HEK293 (cell line): Measurements from ENCODE around the gene EML4.
A peak's percentile ranks its signal among the peaks of the same experiment; 100 is the strongest.

Source experiments
- GLI2 ChIP-seq: fragments of 450-650 bp; formaldehyde crosslinking; IDR thresholded peaks from 2 replicates; pipeline ENCODE4; 2017; ENCODE audit warnings: missing biosample characterization, missing genetic modification characterization, low read depth, borderline replicate concordance
- KLF1 ChIP-seq: fragments of 450-650 bp; formaldehyde crosslinking; IDR thresholded peaks from 2 replicates; pipeline ENCODE4 v1.5.1; 2016; ENCODE audit warnings: missing biosample characterization, missing genetic modification characterization
- KLF10 ChIP-seq: fragments of 450-650 bp; IDR thresholded peaks from 2 replicates; pipeline ENCODE4 v1.5.1; 2018; ENCODE audit warnings: missing biosample characterization, mild to moderate bottlenecking, missing genetic modification characterization
- KLF16 ChIP-seq: fragments of 450-650 bp; formaldehyde crosslinking; IDR thresholded peaks from 2 replicates; pipeline ENCODE4 v1.5.1; 2017; ENCODE audit warnings: missing biosample characterization, missing genetic modification characterization
- MEIS1 ChIP-seq: sonication (generic); formaldehyde crosslinking; IDR thresholded peaks from 2 replicates; pipeline ENCODE4 v1.8.1; 2022; ENCODE audit warnings: missing genetic modification reagents, mild to moderate bottlenecking, borderline replicate concordance
- SCRT1 ChIP-seq: fragments of 450-650 bp; formaldehyde crosslinking; IDR thresholded peaks from 2 replicates; pipeline ENCODE4 v1.5.1; 2016; ENCODE audit warnings: missing biosample characterization, missing genetic modification characterization, borderline replicate concordance
- SP7 ChIP-seq: fragments of 450-650 bp; formaldehyde crosslinking; IDR thresholded peaks from 2 replicates; pipeline ENCODE4 v1.5.1; 2016; ENCODE audit warnings: missing biosample characterization, missing genetic modification characterization
- TCF7L2 ChIP-seq: IDR thresholded peaks from 2 replicates; pipeline ENCODE4 v1.6.1; 2011; ENCODE audit warnings: low read depth, mild to moderate bottlenecking, inconsistent platforms, low read length, moderate library complexity, borderline replicate concordance
- ZBTB7A ChIP-seq: fragments of 450-650 bp; formaldehyde crosslinking; IDR thresholded peaks from 2 replicates; pipeline ENCODE4 v1.5.1; 2016; ENCODE audit warnings: low read depth, missing biosample characterization, missing genetic modification characterization
- ZNF10 ChIP-seq: fragments of 450-650 bp; formaldehyde crosslinking; IDR thresholded peaks from 2 replicates; pipeline ENCODE4 v1.5.1; 2017; ENCODE audit warnings: missing biosample characterization, missing genetic modification characterization
- ZNF112 ChIP-seq: fragments of 450-650 bp; formaldehyde crosslinking; IDR thresholded peaks from 2 replicates; pipeline ENCODE4 v1.5.0; 2017; ENCODE audit warnings: missing biosample characterization, missing genetic modification characterization
- ZNF175 ChIP-seq: fragments of 450-650 bp; formaldehyde crosslinking; IDR thresholded peaks from 2 replicates; pipeline ENCODE4 v1.5.1; 2016; ENCODE audit warnings: missing biosample characterization, missing genetic modification characterization
- ZNF404 ChIP-seq: fragments of 450-650 bp; formaldehyde crosslinking; IDR thresholded peaks from 2 replicates; pipeline ENCODE4 v1.5.1; 2017; ENCODE audit warnings: missing biosample characterization, missing genetic modification characterization
- ZNF501 ChIP-seq: fragments of 450-650 bp; formaldehyde crosslinking; IDR thresholded peaks from 2 replicates; pipeline ENCODE4 v1.5.1; 2016; ENCODE audit warnings: missing biosample characterization, missing genetic modification characterization
- ZNF623 ChIP-seq: fragments of 450-650 bp; formaldehyde crosslinking; IDR thresholded peaks from 2 replicates; pipeline ENCODE4 v1.5.1; 2016; ENCODE audit warnings: missing biosample characterization, missing genetic modification characterization
- ZNF626 ChIP-seq: fragments of 450-650 bp; sonication (Bioruptor Pico); formaldehyde crosslinking; IDR thresholded peaks from 2 replicates; pipeline ENCODE4 v1.5.1; 2018; ENCODE audit warnings: missing biosample characterization, missing genetic modification characterization, inconsistent platforms
- ZNF701 ChIP-seq: fragments of 450-650 bp; formaldehyde crosslinking; IDR thresholded peaks from 2 replicates; pipeline ENCODE4 v1.5.1; 2016; ENCODE audit warnings: missing biosample characterization, missing genetic modification characterization
- ZNF747 ChIP-seq: fragments of 450-650 bp; formaldehyde crosslinking; IDR thresholded peaks from 2 replicates; pipeline ENCODE4 v1.5.1; 2016; ENCODE audit warnings: missing biosample characterization, missing genetic modification characterization
- ZNF768 ChIP-seq: fragments of 450-650 bp; formaldehyde crosslinking; IDR thresholded peaks from 2 replicates; pipeline ENCODE4 v1.5.1; 2018; ENCODE audit warnings: missing biosample characterization, mild to moderate bottlenecking, missing genetic modification characterization
- ZNF776 ChIP-seq: fragments of 450-650 bp; formaldehyde crosslinking; IDR thresholded peaks from 2 replicates; pipeline ENCODE4 v1.5.0; 2017; ENCODE audit warnings: missing biosample characterization, missing genetic modification characterization, borderline replicate concordance
- ZNF830 ChIP-seq: fragments of 450-650 bp; IDR thresholded peaks from 2 replicates; pipeline ENCODE4 v1.5.0; 2018; ENCODE audit warnings: missing biosample characterization, missing genetic modification characterization, low read depth, mild to moderate bottlenecking, moderate library complexity
- TF ChIP-seq, protein P1 (sequence below): fragments of 450-650 bp; formaldehyde crosslinking; IDR thresholded peaks from 2 replicates; pipeline ENCODE4 v1.5.1; 2017; ENCODE audit warnings: missing biosample characterization, missing genetic modification characterization
- TF ChIP-seq, protein P2 (sequence below): fragments of 450-650 bp; formaldehyde crosslinking; IDR thresholded peaks from 2 replicates; pipeline ENCODE4 v1.5.1; 2017; ENCODE audit warnings: missing biosample characterization, missing genetic modification characterization
- TF ChIP-seq, protein P3 (sequence below): fragments of 450-650 bp; formaldehyde crosslinking; IDR thresholded peaks from 2 replicates; pipeline ENCODE4 v1.5.1; 2016; ENCODE audit warnings: missing biosample characterization, missing genetic modification characterization
- TF ChIP-seq, protein P4 (sequence below): fragments of 450-650 bp; formaldehyde crosslinking; IDR thresholded peaks from 2 replicates; pipeline ENCODE4 v1.5.1; 2016; ENCODE audit warnings: missing biosample characterization, missing genetic modification characterization
- TF ChIP-seq, protein P5 (sequence below): fragments of 450-650 bp; formaldehyde crosslinking; IDR thresholded peaks from 2 replicates; pipeline ENCODE4 v1.5.1; 2016; ENCODE audit warnings: missing biosample characterization, missing genetic modification characterization
- TF ChIP-seq, protein P6 (sequence below): fragments of 450-650 bp; formaldehyde crosslinking; IDR thresholded peaks from 2 replicates; pipeline ENCODE4 v1.5.1; 2016; ENCODE audit warnings: missing biosample characterization, missing genetic modification characterization
- TF ChIP-seq, protein P7 (sequence below): fragments of 450-650 bp; formaldehyde crosslinking; IDR thresholded peaks from 2 replicates; pipeline ENCODE4 v1.5.1; 2016; ENCODE audit warnings: missing biosample characterization, missing genetic modification characterization

Gene EML4

DNA sequence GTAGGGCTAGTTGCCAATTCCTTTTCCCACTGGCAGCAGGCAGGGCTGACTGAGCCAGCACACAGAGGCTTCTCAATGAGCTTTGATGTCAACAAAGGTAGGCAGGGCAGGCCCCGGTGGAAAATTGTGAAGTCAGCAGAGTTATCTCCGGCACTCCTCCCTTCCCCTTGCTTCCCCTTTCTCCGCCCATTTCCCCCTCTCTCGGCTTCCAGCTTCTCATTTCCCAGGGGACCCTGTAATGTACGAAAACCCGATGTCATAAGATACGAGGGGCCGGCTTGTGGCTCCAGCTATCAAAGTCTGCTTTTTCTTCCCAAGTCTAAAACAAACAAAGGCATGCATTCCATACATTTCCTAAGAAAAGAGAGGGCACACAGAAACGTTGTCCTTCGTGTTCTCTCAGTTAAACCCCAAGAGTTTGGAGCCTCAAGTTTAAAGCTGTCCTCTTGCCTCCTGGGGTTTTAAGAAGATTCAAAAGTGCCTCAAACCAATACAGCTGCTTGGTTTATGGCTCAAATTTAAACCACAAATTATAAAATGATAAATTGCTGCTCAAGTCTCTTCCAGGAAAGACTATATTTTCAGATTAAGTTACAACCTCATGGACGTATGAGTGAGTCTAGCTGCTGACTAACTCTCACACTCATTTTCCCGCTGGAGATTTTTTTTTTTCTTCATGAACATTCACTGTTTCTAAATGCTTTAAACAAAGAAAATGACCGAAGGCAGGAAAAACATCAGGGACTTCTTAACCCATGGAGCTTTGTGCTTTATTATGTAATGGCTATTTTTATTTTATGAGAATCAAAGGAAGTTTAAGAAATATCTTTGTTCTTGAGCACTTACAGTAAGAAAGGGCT lies 27.2 kb upstream of the EML4 start (continued):
- TF ChIP-seq, protein P1, sequence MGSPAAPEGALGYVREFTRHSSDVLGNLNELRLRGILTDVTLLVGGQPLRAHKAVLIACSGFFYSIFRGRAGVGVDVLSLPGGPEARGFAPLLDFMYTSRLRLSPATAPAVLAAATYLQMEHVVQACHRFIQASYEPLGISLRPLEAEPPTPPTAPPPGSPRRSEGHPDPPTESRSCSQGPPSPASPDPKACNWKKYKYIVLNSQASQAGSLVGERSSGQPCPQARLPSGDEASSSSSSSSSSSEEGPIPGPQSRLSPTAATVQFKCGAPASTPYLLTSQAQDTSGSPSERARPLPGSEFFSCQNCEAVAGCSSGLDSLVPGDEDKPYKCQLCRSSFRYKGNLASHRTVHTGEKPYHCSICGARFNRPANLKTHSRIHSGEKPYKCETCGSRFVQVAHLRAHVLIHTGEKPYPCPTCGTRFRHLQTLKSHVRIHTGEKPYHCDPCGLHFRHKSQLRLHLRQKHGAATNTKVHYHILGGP (tag by site-specific recombination): no peak
- TF ChIP-seq MEIS1 (CRISPR knock-in tag) (no peak), TCF7L2 (peak; percentile 57), GLI2 (0 out of 2 replicates have a peak, but pooled peaks have one; percentile 4), ZNF10 (tag by site-specific recombination) (peak; percentile 61; the same call in 1 of the 2 replicates), SCRT1 (tag by site-specific recombination) (no peak), ZNF776 (tag by site-specific recombination) (no peak), SP7 (tag by site-specific recombination) (peak; percentile 90), ZNF768 (tag by site-specific recombination) (no peak), ZBTB7A (tag by site-specific recombination) (no peak), KLF10 (tag by site-specific recombination) (peak; percentile 84), KLF1 (tag by site-specific recombination) (peak; percentile 60), ZNF501 (tag by site-specific recombination) (no peak), ZNF112 (tag by site-specific recombination) (no peak), ZNF626 (tag by site-specific recombination) (no peak), ZNF830 (no peak), ZNF175 (tag by site-specific recombination) (no peak), ZNF701 (tag by site-specific recombination) (no peak), ZNF747 (tag by site-specific recombination) (no peak), KLF16 (tag by site-specific recombination) (0 out of 2 replicates have a peak, but pooled peaks have one; percentile 25), ZNF623 (tag by site-specific recombination) (no peak), ZNF404 (tag by site-specific recombination) (no peak)
- TF ChIP-seq, protein P2, sequence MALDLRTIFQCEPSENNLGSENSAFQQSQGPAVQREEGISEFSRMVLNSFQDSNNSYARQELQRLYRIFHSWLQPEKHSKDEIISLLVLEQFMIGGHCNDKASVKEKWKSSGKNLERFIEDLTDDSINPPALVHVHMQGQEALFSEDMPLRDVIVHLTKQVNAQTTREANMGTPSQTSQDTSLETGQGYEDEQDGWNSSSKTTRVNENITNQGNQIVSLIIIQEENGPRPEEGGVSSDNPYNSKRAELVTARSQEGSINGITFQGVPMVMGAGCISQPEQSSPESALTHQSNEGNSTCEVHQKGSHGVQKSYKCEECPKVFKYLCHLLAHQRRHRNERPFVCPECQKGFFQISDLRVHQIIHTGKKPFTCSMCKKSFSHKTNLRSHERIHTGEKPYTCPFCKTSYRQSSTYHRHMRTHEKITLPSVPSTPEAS (tag by site-specific recombination): no peak
- TF ChIP-seq, protein P3, sequence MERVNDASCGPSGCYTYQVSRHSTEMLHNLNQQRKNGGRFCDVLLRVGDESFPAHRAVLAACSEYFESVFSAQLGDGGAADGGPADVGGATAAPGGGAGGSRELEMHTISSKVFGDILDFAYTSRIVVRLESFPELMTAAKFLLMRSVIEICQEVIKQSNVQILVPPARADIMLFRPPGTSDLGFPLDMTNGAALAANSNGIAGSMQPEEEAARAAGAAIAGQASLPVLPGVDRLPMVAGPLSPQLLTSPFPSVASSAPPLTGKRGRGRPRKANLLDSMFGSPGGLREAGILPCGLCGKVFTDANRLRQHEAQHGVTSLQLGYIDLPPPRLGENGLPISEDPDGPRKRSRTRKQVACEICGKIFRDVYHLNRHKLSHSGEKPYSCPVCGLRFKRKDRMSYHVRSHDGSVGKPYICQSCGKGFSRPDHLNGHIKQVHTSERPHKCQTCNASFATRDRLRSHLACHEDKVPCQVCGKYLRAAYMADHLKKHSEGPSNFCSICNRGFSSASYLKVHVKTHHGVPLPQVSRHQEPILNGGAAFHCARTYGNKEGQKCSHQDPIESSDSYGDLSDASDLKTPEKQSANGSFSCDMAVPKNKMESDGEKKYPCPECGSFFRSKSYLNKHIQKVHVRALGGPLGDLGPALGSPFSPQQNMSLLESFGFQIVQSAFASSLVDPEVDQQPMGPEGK: peak; percentile 83
- TF ChIP-seq, protein P4, sequence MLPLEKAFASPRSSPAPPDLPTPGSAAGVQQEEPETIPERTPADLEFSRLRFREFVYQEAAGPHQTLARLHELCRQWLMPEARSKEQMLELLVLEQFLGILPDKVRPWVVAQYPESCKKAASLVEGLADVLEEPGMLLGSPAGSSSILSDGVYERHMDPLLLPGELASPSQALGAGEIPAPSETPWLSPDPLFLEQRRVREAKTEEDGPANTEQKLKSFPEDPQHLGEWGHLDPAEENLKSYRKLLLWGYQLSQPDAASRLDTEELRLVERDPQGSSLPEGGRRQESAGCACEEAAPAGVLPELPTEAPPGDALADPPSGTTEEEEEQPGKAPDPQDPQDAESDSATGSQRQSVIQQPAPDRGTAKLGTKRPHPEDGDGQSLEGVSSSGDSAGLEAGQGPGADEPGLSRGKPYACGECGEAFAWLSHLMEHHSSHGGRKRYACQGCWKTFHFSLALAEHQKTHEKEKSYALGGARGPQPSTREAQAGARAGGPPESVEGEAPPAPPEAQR (tag by site-specific recombination): no peak
- TF ChIP-seq, protein P5, sequence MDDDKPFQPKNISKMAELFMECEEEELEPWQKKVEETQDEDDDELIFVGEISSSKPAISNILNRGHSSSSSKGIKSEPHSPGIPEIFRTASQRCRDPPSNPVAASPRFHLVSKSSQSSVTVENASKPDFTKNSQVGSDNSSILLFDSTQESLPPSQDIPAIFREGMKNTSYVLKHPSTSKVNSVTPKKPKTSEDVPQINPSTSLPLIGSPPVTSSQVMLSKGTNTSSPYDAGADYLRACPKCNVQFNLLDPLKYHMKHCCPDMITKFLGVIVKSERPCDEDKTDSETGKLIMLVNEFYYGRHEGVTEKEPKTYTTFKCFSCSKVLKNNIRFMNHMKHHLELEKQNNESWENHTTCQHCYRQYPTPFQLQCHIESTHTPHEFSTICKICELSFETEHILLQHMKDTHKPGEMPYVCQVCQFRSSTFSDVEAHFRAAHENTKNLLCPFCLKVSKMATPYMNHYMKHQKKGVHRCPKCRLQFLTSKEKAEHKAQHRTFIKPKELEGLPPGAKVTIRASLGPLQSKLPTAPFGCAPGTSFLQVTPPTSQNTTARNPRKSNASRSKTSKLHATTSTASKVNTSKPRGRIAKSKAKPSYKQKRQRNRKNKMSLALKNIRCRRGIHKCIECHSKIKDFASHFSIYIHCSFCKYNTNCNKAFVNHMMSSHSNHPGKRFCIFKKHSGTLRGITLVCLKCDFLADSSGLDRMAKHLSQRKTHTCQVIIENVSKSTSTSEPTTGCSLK (tag by site-specific recombination): no peak
- TF ChIP-seq, protein P6, sequence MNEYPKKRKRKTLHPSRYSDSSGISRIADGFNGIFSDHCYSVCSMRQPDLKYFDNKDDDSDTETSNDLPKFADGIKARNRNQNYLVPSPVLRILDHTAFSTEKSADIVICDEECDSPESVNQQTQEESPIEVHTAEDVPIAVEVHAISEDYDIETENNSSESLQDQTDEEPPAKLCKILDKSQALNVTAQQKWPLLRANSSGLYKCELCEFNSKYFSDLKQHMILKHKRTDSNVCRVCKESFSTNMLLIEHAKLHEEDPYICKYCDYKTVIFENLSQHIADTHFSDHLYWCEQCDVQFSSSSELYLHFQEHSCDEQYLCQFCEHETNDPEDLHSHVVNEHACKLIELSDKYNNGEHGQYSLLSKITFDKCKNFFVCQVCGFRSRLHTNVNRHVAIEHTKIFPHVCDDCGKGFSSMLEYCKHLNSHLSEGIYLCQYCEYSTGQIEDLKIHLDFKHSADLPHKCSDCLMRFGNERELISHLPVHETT (tag by site-specific recombination): peak; percentile 69
- TF ChIP-seq, protein P7, sequence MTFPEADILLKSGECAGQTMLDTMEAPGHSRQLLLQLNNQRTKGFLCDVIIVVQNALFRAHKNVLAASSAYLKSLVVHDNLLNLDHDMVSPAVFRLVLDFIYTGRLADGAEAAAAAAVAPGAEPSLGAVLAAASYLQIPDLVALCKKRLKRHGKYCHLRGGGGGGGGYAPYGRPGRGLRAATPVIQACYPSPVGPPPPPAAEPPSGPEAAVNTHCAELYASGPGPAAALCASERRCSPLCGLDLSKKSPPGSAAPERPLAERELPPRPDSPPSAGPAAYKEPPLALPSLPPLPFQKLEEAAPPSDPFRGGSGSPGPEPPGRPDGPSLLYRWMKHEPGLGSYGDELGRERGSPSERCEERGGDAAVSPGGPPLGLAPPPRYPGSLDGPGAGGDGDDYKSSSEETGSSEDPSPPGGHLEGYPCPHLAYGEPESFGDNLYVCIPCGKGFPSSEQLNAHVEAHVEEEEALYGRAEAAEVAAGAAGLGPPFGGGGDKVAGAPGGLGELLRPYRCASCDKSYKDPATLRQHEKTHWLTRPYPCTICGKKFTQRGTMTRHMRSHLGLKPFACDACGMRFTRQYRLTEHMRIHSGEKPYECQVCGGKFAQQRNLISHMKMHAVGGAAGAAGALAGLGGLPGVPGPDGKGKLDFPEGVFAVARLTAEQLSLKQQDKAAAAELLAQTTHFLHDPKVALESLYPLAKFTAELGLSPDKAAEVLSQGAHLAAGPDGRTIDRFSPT: peak; percentile 43
